IMR-90 (cell line): ENCODE data around the gene PUM2. TPM values are rescaled to one million over a fixed set of nuclear protein-coding genes. Genes with fewer than 3 reads are reported as not detected.
A peak's percentile ranks its signal among the peaks of the same experiment; 100 is the strongest.

Experiments
- ATAC-seq: fragments of 200-7000 bp; cut with Tn5 transposase; 2 replicates; pipeline ENCODE4 v1.9.1; 2020; ENCODE audit warnings: low read depth, mild to moderate bottlenecking, moderate library complexity
- BruUV-seq: library from RNA; stranded (reverse); fragments of 400-500 nt; replicated peaks from 2 replicates; lab custom pipeline; 2021; lab: Mats Ljungman, UMichigan
- CTCF ChIA-PET: fragments of 300-600 bp; formaldehyde crosslinking; extraction: SDS; loops from one replicate; lab custom pipeline; 2021; ENCODE audit warnings: antibody characterized with exemption; lab: Yijun Ruan, JAX
- POLR2A ChIA-PET: fragments of 300-600 bp; sonication (Branson Sonifier 250); formaldehyde crosslinking; loops from one replicate; lab custom pipeline; 2022; ENCODE audit warnings: antibody characterized with exemption; ENCODE audit not compliant: unreplicated experiment; lab: Charles Lee
- DNase-seq: peaks from one replicate; pipeline ENCODE4 v3.0.0; 2013
- H2AFZ ChIP-seq: replicated peaks from 2 replicates; pipeline ENCODE3; 2013; ENCODE audit warnings: low read length, mild to moderate bottlenecking; ENCODE audit not compliant: poor library complexity
- H2AK5ac ChIP-seq: 2 replicates; pipeline ENCODE4 v1.6.1; 2013; ENCODE audit warnings: low read depth, low read length, inconsistent platforms
- H2AK9ac ChIP-seq: replicated peaks from 2 replicates; pipeline ENCODE3; 2013; ENCODE audit warnings: mild to moderate bottlenecking, low read depth, low read length, moderate library complexity; ENCODE audit not compliant: poor library complexity
- H2BK120ac ChIP-seq: 2 replicates; pipeline ENCODE4 v1.6.1; 2013; ENCODE audit warnings: low read depth, low read length, inconsistent platforms
- H2BK15ac ChIP-seq: 3 replicates; pipeline ENCODE4 v1.6.1; 2013; ENCODE audit warnings: low read depth, low read length, inconsistent platforms
- H2BK20ac ChIP-seq: 2 replicates; pipeline ENCODE4 v1.6.1; 2013; ENCODE audit warnings: low read depth, mild to moderate bottlenecking, inconsistent platforms, low read length, moderate library complexity
- H2BK5ac ChIP-seq: 2 replicates; pipeline ENCODE4 v1.6.1; 2013; ENCODE audit warnings: mild to moderate bottlenecking, low read depth, low read length, inconsistent platforms; ENCODE audit not compliant: poor library complexity, severe bottlenecking
- H3K14ac ChIP-seq: replicated peaks from 2 replicates; pipeline ENCODE4 v1.6.1; 2013; ENCODE audit warnings: low read depth, low read length, inconsistent platforms
- H3K18ac ChIP-seq: 2 replicates; pipeline ENCODE4 v1.6.1; 2013; ENCODE audit warnings: low read depth, low read length, control low read depth
- H3K23ac ChIP-seq: 2 replicates; pipeline ENCODE4 v1.6.1; 2013; ENCODE audit warnings: low read depth, low read length, inconsistent platforms
- H3K27ac ChIP-seq: 2 replicates; pipeline ENCODE4 v1.5.1; 2013; ENCODE audit warnings: mild to moderate bottlenecking, control low read depth, low read length; ENCODE audit not compliant: insufficient read depth
- H3K27me3 ChIP-seq: 2 replicates; pipeline ENCODE4 v1.6.1; 2013; ENCODE audit warnings: low read length; ENCODE audit not compliant: control insufficient read depth, insufficient read depth
- H3K36me3 ChIP-seq: 2 replicates; pipeline ENCODE4 v1.6.1; 2013; ENCODE audit warnings: low read length, mixed read lengths; ENCODE audit not compliant: control insufficient read depth, insufficient read depth
- H3K4ac ChIP-seq: 2 replicates; pipeline ENCODE4 v1.6.1; 2013; ENCODE audit warnings: low read depth, low read length, inconsistent platforms
- H3K4me1 ChIP-seq: 2 replicates; pipeline ENCODE4 v1.6.1; 2013; ENCODE audit warnings: low read length, mixed read lengths; ENCODE audit not compliant: control insufficient read depth, insufficient read depth
- H3K4me2 ChIP-seq: 2 replicates; pipeline ENCODE4 v1.6.1; 2013; ENCODE audit warnings: low read depth, mild to moderate bottlenecking, control low read depth, low read length, moderate library complexity
- H3K4me3 ChIP-seq: 2 replicates; pipeline ENCODE4 v1.5.1; 2013; ENCODE audit warnings: low read depth, mild to moderate bottlenecking, control low read depth, low read length, moderate library complexity; ENCODE audit not compliant: insufficient read depth
- H3K56ac ChIP-seq: 2 replicates; pipeline ENCODE4 v1.6.1; 2013; ENCODE audit warnings: low read length, inconsistent platforms; ENCODE audit not compliant: insufficient read depth; ENCODE audit errors: extremely low read depth
- H3K79me1 ChIP-seq, 2 experiments: 2 replicates each; pipeline ENCODE4 v1.6.1; 2013; ENCODE audit warnings: low read length in 2 of 2, inconsistent platforms in 1 of 2, low read depth in 1 of 2
- H3K9ac ChIP-seq: 2 replicates; pipeline ENCODE4 v1.6.1; 2013; ENCODE audit warnings: low read depth, low read length, control low read depth
- H3K9me1 ChIP-seq: 2 replicates; pipeline ENCODE4 v1.6.1; 2013; ENCODE audit warnings: low read length, inconsistent platforms; ENCODE audit not compliant: insufficient read depth
- H3K9me3 ChIP-seq: 2 replicates; pipeline ENCODE4 v1.6.1; 2013; ENCODE audit warnings: low read length; ENCODE audit not compliant: control insufficient read depth, insufficient read depth
- H4K20me1 ChIP-seq: 2 replicates; pipeline ENCODE4 v1.6.1; 2013; ENCODE audit warnings: low read length, inconsistent platforms; ENCODE audit not compliant: insufficient read depth
- H4K5ac ChIP-seq: 2 replicates; pipeline ENCODE4 v1.6.1; 2013; ENCODE audit warnings: mild to moderate bottlenecking, low read depth, low read length, control low read depth
- H4K8ac ChIP-seq, 2 experiments: 2 replicates each; pipeline ENCODE4 v1.6.1; 2013; ENCODE audit warnings: low read depth in 2 of 2, low read length in 2 of 2, control low read depth in 1 of 2, inconsistent platforms in 1 of 2
- H4K91ac ChIP-seq: 2 replicates; pipeline ENCODE4 v1.6.1; 2013; ENCODE audit warnings: low read depth, low read length, inconsistent platforms; ENCODE audit not compliant: insufficient read depth
- FOS ChIP-seq: fragments of 150-350 bp; IDR thresholded peaks from 2 replicates; pipeline ENCODE4 v1.6.1; 2016; ENCODE audit warnings: low read depth, low read length
- MAFK ChIP-seq: IDR thresholded peaks from 2 replicates; pipeline ENCODE4 v1.6.1; 2012; ENCODE audit warnings: low read depth, low read length, improper control_type of control experiment
- MAZ ChIP-seq: IDR thresholded peaks from 2 replicates; pipeline ENCODE4 v1.6.1; 2012; ENCODE audit warnings: low read depth, mild to moderate bottlenecking, low read length, improper control_type of control experiment, moderate library complexity, borderline replicate concordance
- NFE2L2 ChIP-seq: fragments of 150-350 bp; IDR thresholded peaks from 2 replicates; pipeline ENCODE4 v1.6.1; 2016; ENCODE audit warnings: low read depth, mild to moderate bottlenecking, low read length
- RAD21 ChIP-seq: IDR thresholded peaks from 2 replicates; pipeline ENCODE4 v1.6.1; 2012; ENCODE audit warnings: low read length, improper control_type of control experiment
- USF2 ChIP-seq: fragments of 150-350 bp; IDR thresholded peaks from 2 replicates; pipeline ENCODE4 v1.6.1; 2017; ENCODE audit warnings: mild to moderate bottlenecking, antibody characterized with exemption, low read length, low read depth
- WGBS, 2 experiments: methylation state at CpG; one replicate each; pipeline versions ENCODE4 v1.1.5 to v1.1.7; 2013; ENCODE audit warnings: missing lambda C conversion rate in 2 of 2; ENCODE audit not compliant: insufficient read length in 1 of 2; ENCODE audit errors: extremely low coverage in 2 of 2; 5-methylcytosine and 5-hydroxymethylcytosine counted together
- dilution Hi-C: fragments of 300-500 bp; cut with HindIII; formaldehyde crosslinking; loops from one replicate; pipeline ENCODE4 v1.14.3; 2018; ENCODE audit warnings: low sequenced_read_pairs; ENCODE audit not compliant: unreplicated experiment
- in situ Hi-C: fragments of 300-500 bp; cut with MboI; formaldehyde crosslinking; loops from 3 replicates; pipeline ENCODE4 v1.14.3; 2019; ENCODE audit warnings: low sequenced_read_pairs, inconsistent platforms, mixed read lengths
- intact Hi-C: fragments of 100-400 bp; cut with micrococcal nuclease; formaldehyde crosslinking; loops from 2 replicates; pipeline ENCODE4 v1.10.0; 2022
- polyA plus RNA-seq, 3 experiments: library from polyadenylated mRNA; depleted of rRNA; stranded (reverse); fragments of >200 nt; gene quantifications; 2 replicates each; pipeline ENCODE4 v1.2.3, GENCODE V29; 2012; ENCODE audit warnings: low replicate concordance in 1 of 3
- total RNA-seq: library from RNA; depleted of rRNA; stranded (reverse); fragments of >200 nt; gene quantifications from 2 replicates; pipeline ENCODE4 v1.2.3, GENCODE V29; 2012

Gene PUM2
- total and polyA plus RNA-seq, 2 of the 4 experiments (the other 2 are of a cell fraction), result 18.8 to 38.4 TPM

DNA sequence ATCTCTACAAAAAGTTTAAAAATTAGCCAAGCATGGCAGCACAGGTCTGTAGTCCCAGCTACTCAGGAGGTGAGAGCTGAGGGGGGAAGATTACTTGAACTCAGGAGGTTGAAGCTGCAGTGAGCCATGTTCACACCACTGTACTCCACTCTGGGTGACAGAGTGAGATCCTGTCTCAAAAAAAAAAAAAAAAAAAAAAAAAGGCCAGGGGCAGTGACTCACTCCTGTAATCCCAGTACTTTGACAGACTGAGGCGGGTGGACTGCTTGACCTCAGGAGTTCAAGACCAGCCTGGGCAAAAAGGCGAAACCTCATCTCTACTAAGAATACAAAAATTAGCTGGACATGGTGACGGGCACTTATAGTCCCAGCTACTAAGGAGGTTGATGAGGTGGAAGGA, 37.0 kb downstream of the PUM2 start:
- Histone ChIP-seq H3K4me1 (peaks cover 2% of the 10 kb centered on the region; the same call in 1 of the 2 replicates), H3K23ac (no peak overlapping the region), H4K91ac (no peak overlapping the region), H3K36me3 (peaks cover 29% of the 10 kb centered on the region), H2AK9ac (no peak overlapping the region), H3K27ac (no peak overlapping the region), H3K4me2 (no peak overlapping the region), H4K8ac (no peak overlapping the region; a peak in 1 of 4 replicates), H3K4ac (no peak overlapping the region), H2AK5ac (no peak overlapping the region), H3K9me3 (no peaks in the 10 kb centered on the region), H2BK15ac (no peak overlapping the region), H3K4me3 (no peak overlapping the region), H2AFZ (no peak overlapping the region), H2BK20ac (no peak overlapping the region), H3K18ac (no peak overlapping the region), H2BK120ac (no peak overlapping the region), H3K56ac (no peak overlapping the region), H2BK5ac (no peak overlapping the region), H4K20me1 (peaks cover 12% of the 10 kb centered on the region), H3K9ac (no peak overlapping the region), H3K9me1 (no peaks in the 10 kb centered on the region; the same call in 1 of the 2 replicates), H3K79me1 (peaks cover 33 to 53% of the 10 kb centered on the region in 2 experiments), H3K27me3 (no peaks in the 10 kb centered on the region), H4K5ac (no peak overlapping the region), H3K14ac (no peak overlapping the region)
- BruUV-seq, result no TSS peak
- dilution Hi-C loops, result no loop called here
- in situ Hi-C loops, result no loop called here
- TF ChIP-seq USF2 (no peak), MAZ (no peak), NFE2L2 (no peak), FOS (no peak), MAFK (no peak), RAD21 (no peak)
- CTCF ChIA-PET, result interaction anchor here (1.5 kb wide), 1 partner anchor 12 kb away, joined by 5 read pairs; no protein-coding TSS in a partner anchor
- intact Hi-C loops, result no loop called here
- POLR2A ChIA-PET, result no interaction called here
- ATAC-seq, result no peak
- DNase-seq, result peak; percentile 27
- WGBS, 2 experiments, result no CpG with 5 or more reads among the region's 3 CpGs
